Esophagus squamous epithelium (tissue), 5 donors: Measurements from ENCODE around the gene PANK1. TPM values are rescaled to one million over a fixed set of nuclear protein-coding genes. Genes with fewer than 3 reads are reported as not detected.

Source experiments
- DNase-seq: peaks from one replicate; lab custom pipeline; 2025; lab: John Stamatoyannopoulos, UW
- H3K27ac ChIP-seq, 4 donors: fragments of 200-600 bp; sonication (generic); one replicate each; pipeline ENCODE4 v1.5.1; 2016 to 2019; ENCODE audit warnings: mild to moderate bottlenecking in 1 of 4
- H3K27me3 ChIP-seq, 4 donors: fragments of 200-600 bp; sonication (generic); 1 replicate in 3 of 4; 2 replicates in 1 of 4; pipeline versions ENCODE4 v1.5.1 to v1.6.0; 2017 to 2021; ENCODE audit warnings: antibody characterized with exemption in 1 of 4
- H3K36me3 ChIP-seq, 3 donors: fragments of 200-600 bp; sonication (generic); one replicate each; pipeline ENCODE4 v1.5.1; 2016 to 2019
- H3K4me1 ChIP-seq, 3 donors: fragments of 200-600 bp; sonication (generic); one replicate each; pipeline ENCODE4 v1.5.1; 2017 to 2019
- H3K4me3 ChIP-seq, 4 donors: fragments of 200-600 bp; sonication (generic); 1 replicate in 3 of 4; 2 replicates in 1 of 4; pipeline ENCODE4 v1.5.1; 2016 to 2019; ENCODE audit warnings: mild to moderate bottlenecking in 2 of 4, moderate library complexity in 1 of 4
- H3K9me3 ChIP-seq, 3 donors: fragments of 200-600 bp; sonication (generic); one replicate each; pipeline ENCODE4 v1.5.1; 2016 to 2019
- CTCF ChIP-seq, 6 experiments: fragments of 450-650 bp in 4 of 6; fragments of 200-600 bp in 2 of 6; sonication (generic) in 2 of 6; IDR thresholded peaks; one replicate each; pipeline ENCODE4 v1.5.1; 2016 to 2019; ENCODE audit warnings: antibody characterized with exemption in 6 of 6, mild to moderate bottlenecking in 4 of 6, moderate library complexity in 4 of 6
- POLR2A ChIP-seq, 4 donors: fragments of 450-650 bp; IDR thresholded peaks; one replicate each; pipeline ENCODE4 v1.6.1; 2017; ENCODE audit warnings: antibody characterized with exemption in 4 of 4, mild to moderate bottlenecking in 4 of 4, moderate library complexity in 3 of 4
- WGBS, 2 donors: methylation state at CpG; one replicate each; pipeline ENCODE4 v1.1.5; 2018; 5-methylcytosine and 5-hydroxymethylcytosine counted together
- intact Hi-C: fragments of 100-400 bp; cut with DNase I; formaldehyde crosslinking; loops from one replicate; pipeline ENCODE4 v1.15.0; 2022
- total RNA-seq, 4 donors: library from RNA; depleted of rRNA; stranded (reverse); fragments of >200 nt; gene quantifications; one replicate each; pipeline ENCODE4 v1.1.0, GENCODE V29; 2016
- donor health status: DM: yes; HTN: yes; CAD: no.

Gene PANK1
- total RNA-seq, 4 donors from 2014 or later: 5.8 to 12.6 (median 7.9) TPM

DNA sequence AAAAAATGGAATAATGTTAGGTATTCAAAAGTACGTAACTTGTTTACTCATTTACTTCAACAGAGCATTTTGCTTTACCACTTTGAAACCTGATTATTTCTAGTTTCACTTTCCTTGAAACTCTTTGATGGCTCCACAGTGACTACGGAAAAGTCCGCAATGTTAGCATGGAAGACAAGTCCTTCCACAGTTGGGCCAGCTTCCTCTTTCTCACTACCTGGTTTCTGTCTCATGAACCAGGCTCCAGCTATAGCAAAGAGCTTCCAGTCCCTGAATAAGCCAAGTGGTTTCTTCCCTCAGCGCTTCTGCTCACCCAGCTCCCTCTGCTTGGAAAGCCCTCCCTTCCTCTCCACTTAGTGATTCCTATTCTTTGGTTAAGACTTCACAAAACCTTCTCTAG lies 64.8 kb downstream of the PANK1 start:
- H3K36me3 ChIP-seq: no peaks in the 10 kb centered on the region
- H3K9me3 ChIP-seq: no peaks in the 10 kb centered on the region
- TF ChIP-seq POLR2A (IDR thresholded peaks at IDR 0.05): no peak
- no peak for TF ChIP-seq CTCF (IDR thresholded peaks at IDR 0.05)
- intact Hi-C loops: no loop called here
- no peaks in the 10 kb centered on the region for H3K4me1 ChIP-seq
- H3K27me3 ChIP-seq: no peaks in the 10 kb centered on the region
- H3K4me3 ChIP-seq: no peak overlapping the region
- H3K27ac ChIP-seq: no peak overlapping the region
- no peak for DNase-seq
- whole genome bisulfite sequencing, 2 donors: 94 to 97% methylated on average over 4 of the region's 4 CpGs

DNA sequence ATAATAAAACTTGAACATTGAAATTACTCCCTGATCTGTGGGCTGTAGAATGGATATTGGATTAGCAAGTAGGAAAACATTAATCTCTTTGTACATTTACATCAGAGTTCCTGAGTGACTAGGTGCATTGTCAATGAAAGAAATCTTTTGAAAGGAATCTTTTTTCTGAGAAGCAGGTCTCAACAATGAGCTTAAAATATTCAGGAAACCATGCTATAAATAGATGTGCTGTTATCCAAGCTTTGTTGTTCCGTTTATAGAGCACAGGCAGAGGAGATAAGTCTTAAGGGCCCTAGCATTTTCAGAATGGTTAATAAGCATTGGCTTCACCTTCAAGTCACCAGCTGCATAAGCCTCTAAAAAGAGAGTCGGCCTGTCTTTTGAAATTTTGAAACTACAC lies 68.3 kb downstream of the PANK1 start:
- Histone ChIP-seq H3K4me1 (peaks cover 0 to 14% (median 4%) of the 10 kb centered on the region in 3 donors), H3K27ac (no peak overlapping the region), H3K4me3 (no peak overlapping the region), H3K36me3 (no peaks in the 10 kb centered on the region), H3K9me3 (no peaks in the 10 kb centered on the region), H3K27me3 (no peaks in the 10 kb centered on the region)
- WGBS, 2 donors: 72 to 73% methylated on average over 2 of the region's 2 CpGs
- DNase-seq: no peak
- intact Hi-C loops: no loop called here
- no peak for TF ChIP-seq POLR2A (IDR thresholded peaks at IDR 0.05)

- DNase-seq: no peak
- peaks cover 0 to 14% (median 4%) of the 10 kb centered on the region in 3 donors for H3K4me1 ChIP-seq
- 91 to 97% methylated on average over 3 of the region's 3 CpGs for WGBS, 2 donors
- H3K9me3 ChIP-seq: no peaks in the 10 kb centered on the region
- H3K4me3 ChIP-seq: no peak overlapping the region
- no peak overlapping the region for H3K27ac ChIP-seq
- intact Hi-C loops: no loop called here
- no peaks in the 10 kb centered on the region for H3K36me3 ChIP-seq
- TF ChIP-seq CTCF (IDR thresholded peaks at IDR 0.05) (no peak), POLR2A (IDR thresholded peaks at IDR 0.05) (no peak)
- H3K27me3 ChIP-seq: no peaks in the 10 kb centered on the region
These were observed 69.0 kb downstream of the PANK1 start for GRCh38 chr10:89576022-89576421.

- H3K27ac ChIP-seq: no peak overlapping the region
- no peaks in the 10 kb centered on the region for H3K9me3 ChIP-seq
- DNase-seq: no peak
- no peaks in the 10 kb centered on the region for H3K36me3 ChIP-seq
- H3K4me3 ChIP-seq: no peak overlapping the region
- intact Hi-C loops: no loop called here
- TF ChIP-seq POLR2A (IDR thresholded peaks at IDR 0.05): no peak
- TF ChIP-seq CTCF (IDR thresholded peaks at IDR 0.05): no peak
- no peaks in the 10 kb centered on the region for H3K27me3 ChIP-seq
- peaks cover 0 to 14% (median 4%) of the 10 kb centered on the region in 3 donors for H3K4me1 ChIP-seq
These were observed 70.0 kb downstream of the PANK1 start for GRCh38 chr10:89575031-89575430.

DNA sequence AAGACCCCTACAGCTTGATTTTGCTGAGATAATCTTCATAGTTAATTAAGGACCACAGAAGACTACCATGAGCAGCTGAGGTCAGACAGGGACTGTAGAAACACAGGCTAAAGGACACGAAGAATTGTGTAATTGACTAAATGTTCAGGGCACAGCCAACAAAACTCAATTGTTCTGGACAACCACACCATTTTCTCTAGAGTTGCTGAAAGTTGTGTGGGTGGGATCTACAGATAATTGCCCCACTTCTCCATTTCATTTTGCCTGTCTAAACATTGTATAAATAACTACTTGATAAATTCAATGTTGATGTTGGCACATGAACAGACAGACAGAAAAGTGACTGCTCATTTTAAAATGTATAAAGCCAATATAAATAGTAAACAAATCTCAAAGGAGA lies 70.7 kb downstream of the PANK1 start:
- Histone ChIP-seq H3K4me1 (peaks cover 0 to 14% (median 4%) of the 10 kb centered on the region in 3 donors), H3K27ac (no peak overlapping the region), H3K27me3 (no peaks in the 10 kb centered on the region), H3K4me3 (no peak overlapping the region), H3K9me3 (no peaks in the 10 kb centered on the region), H3K36me3 (no peaks in the 10 kb centered on the region)
- WGBS, 2 donors: 40 to 67% methylated on average over 1 of the region's 1 CpG
- no peak for TF ChIP-seq POLR2A (IDR thresholded peaks at IDR 0.05)
- TF ChIP-seq CTCF (IDR thresholded peaks at IDR 0.05): no peak
- DNase-seq: no peak
- intact Hi-C loops: no loop called here
